ENCODE results near the gene STARD3.

The STARD3 gene

DNA sequence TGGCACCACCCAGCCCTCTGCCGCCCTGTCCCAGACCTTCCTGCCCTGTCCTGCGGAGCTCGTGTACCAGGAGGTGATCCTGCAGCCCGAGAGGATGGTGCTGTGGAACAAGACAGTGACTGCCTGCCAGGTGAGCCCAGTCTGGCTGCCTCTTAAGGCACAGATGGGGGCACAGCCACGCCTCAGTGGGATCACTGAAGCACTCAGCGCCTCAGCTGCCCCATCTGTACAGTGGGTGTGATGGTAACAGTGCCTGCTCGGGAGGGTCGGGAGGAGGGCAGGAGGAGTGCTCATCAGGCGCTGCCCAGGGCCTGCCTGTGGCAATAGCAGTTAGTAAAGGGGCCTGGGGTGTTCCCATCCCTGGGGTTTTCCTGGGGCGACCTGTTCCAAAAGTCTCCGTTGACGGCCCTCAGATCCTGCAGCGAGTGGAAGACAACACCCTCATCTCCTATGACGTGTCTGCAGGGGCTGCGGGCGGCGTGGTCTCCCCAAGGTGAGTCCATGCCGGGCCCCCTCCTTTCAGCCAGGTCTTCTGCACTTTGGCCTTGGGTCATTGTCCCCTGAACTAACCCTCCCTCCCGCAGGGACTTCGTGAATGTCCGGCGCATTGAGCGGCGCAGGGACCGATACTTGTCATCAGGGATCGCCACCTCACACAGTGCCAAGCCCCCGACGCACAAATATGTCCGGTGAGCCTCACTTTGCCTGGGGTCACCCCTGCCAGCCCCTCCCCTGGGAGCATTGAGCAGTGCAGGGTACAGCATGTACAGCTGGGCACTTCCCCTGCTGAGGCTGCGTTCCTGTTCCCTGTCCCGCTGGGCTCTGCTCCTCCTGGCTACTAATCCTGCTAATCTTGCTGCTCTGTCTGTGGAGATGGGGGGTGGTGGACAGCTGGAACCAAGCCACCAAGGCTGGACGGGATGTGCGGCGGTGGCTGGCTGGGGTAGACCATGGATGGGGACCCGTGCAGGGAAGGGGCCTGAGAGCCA lies 23.7 kb downstream of the STARD3 start:
- DNase-seq (ENCODE audit: low spot score): no peak

DNA sequence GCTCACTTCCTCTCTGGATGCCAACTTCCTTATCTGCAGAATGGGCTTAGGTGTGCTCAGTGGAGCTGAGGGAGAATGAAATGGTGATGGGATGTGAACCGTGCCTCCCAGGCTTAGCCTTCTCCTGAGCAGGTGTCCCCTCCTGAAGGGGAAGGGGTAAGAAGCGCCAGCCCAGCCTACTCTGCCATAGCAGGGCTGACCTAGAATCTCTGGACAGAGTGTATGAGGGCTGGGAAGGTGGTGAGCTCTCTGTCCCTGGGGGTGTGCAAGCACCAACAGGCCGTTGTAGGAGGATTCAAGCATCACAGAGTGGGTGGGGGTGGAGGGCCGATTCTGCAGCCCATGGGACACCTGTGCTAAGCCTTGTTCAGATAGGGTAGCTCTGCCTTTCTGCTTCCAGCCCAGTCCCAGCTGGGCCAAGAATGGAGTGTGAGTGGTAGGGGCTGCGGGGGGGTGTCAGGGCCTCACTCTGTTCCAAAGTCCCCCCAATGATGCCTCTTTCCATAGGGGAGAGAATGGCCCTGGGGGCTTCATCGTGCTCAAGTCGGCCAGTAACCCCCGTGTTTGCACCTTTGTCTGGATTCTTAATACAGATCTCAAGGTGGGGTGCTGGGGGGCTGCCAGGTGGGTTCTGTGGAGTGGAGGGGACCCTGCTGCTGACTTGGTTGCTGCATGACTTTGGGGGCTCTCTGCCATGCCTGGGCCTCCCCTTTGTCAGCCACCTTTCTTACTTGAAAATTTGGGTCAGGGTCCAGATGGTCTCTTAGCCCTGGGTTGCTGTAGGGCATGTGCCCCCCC lies 25.0 kb downstream of the STARD3 start:
- DNase-seq (ENCODE audit: low spot score): no peak

DNA sequence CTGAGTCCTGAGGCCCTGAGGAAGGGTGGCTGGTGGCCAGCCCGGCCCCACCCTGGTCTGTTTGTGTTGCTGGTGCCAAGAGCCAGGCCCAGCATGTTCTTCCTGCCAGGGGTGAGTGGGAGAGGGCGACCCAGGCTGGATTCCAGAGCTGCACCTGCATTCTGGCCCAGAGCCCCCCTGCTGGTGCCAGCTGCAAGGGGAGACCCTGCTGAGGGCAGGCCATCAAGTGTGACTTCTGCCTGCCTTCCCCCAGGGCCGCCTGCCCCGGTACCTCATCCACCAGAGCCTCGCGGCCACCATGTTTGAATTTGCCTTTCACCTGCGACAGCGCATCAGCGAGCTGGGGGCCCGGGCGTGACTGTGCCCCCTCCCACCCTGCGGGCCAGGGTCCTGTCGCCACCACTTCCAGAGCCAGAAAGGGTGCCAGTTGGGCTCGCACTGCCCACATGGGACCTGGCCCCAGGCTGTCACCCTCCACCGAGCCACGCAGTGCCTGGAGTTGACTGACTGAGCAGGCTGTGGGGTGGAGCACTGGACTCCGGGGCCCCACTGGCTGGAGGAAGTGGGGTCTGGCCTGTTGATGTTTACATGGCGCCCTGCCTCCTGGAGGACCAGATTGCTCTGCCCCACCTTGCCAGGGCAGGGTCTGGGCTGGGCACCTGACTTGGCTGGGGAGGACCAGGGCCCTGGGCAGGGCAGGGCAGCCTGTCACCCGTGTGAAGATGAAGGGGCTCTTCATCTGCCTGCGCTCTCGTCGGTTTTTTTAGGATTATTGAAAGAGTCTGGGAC lies 25.8 kb downstream of the STARD3 start:
- DNase-seq (ENCODE audit: low spot score): no peak

DNA sequence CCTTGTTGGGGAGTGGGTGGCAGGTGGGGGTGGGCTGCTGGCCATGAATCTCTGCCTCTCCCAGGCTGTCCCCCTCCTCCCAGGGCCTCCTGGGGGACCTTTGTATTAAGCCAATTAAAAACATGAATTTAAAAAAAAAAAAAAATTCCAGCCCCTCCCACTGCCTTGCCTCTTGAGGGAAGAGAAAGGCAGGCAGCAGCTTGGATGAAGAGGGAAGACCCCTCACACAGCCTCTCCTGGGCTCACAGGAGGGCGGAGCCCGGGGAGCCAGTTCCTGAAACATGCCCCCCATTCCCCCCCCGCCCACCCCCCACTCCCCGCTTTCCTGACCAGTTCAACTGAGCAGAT lies 26.4 kb downstream of the STARD3 start:
- DNase-seq (ENCODE audit: low spot score): no peak

DNA sequence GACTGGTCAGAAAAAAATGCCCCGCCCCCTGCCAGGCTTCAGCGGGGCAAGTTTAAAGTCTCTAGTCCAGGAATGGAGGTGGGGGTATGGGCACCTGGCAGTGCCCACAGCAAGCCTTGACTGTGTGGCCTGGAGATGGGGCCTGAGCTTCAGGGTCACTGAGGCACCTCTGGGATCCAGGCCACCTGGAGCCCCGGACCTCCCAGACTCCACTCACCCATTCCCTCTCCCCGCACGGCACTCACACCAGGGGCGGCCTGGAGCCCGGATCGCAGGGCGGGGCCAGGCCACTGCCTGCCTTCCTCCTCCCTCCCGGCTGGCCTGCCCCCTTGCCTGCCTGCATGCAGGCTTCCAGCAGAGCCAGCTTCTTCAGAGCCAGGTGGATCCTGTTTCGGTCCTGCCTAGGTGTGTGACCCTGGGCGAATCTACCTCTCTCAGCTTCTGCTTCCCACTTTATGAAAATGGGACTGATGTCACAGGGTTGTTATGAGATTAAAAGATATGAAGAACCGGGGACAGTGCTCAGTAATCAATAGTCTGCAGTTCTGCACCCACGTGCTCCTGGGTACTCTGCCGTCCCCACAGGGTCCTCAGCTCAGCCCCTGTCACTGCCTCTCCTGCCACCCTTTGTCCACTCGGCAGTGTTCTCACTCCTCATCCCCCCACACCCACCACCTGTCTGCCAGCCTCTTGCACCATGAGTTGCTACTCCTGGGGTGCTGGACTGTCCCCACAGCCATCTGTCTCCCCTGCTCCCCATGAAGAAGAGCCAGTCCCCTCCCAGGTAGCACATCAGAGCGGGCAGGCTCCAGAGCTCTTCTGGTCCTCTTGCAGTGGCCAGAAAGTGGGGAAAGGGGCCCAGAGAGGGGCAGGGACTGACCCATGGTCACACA lies 27.0 kb downstream of the STARD3 start:
- DNase-seq (ENCODE audit: low spot score): no peak

DNA sequence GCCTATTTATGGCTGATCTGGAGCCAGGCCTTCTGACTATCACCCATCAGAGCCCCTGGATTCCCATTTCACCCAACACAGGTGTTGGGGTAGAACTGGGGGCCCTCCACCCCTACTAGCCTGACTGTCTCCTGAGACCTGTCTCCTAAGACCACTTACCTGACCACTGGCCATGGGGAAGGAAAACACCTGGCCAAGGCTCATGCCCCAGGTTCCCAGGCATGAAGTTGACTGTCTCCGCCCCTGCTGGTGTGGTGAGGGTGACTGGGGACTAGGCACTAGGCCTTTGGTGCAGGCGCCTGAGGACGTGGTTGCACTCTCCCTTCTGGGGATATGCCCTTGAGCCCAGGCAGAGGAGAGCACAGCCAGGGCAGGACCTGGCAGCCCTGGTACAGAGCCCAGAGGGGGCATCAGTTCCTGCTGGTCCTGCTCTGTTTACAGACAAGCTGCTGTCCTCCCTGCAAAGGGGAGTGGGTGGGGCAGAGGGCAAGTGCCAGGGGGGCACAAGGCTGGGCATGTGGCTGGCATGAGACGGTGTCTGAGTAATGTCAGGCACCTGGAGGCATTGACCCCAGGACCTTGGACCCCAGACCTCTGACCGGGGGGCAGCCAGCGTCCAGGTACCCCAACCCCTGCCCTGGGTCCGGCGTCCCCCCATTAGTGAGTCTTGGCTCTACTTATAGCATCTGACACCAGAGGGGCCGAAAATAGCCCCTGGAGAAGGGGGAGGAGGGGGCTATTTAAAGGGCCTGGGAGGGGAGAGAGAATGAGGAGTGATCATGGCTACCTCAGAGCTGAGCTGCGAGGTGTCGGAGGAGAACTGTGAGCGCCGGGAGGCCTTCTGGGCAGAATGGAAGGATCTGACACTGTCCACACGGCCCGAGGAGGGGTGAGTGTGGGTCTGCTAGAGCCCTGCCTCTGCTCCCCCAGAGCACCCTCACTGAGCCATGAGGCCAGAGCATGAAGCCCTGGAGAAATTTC lies 27.9 kb downstream of the STARD3 start, which contains the start of gene TCAP:
TCAP (plus strand) TSS at position 769 of the 981 bp plus-strand sequence; CDS start at position 780, 11 bp downstream.
- no peak for DNase-seq (ENCODE audit: low spot score)

DNA sequence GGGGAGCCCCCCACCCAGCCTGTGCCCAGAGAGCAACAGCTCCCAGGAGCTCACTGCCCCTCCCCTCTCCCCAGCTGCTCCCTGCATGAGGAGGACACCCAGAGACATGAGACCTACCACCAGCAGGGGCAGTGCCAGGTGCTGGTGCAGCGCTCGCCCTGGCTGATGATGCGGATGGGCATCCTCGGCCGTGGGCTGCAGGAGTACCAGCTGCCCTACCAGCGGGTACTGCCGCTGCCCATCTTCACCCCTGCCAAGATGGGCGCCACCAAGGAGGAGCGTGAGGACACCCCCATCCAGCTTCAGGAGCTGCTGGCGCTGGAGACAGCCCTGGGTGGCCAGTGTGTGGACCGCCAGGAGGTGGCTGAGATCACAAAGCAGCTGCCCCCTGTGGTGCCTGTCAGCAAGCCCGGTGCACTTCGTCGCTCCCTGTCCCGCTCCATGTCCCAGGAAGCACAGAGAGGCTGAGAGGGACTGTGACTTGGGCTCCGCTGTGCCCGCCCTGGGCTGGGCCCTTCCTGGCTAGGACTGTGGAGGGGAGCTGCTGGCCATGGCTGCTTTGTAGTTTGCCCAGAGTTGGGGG lies 28.8 kb downstream of the STARD3 start:
- DNase-seq (ENCODE audit: low spot score): no peak

DNA sequence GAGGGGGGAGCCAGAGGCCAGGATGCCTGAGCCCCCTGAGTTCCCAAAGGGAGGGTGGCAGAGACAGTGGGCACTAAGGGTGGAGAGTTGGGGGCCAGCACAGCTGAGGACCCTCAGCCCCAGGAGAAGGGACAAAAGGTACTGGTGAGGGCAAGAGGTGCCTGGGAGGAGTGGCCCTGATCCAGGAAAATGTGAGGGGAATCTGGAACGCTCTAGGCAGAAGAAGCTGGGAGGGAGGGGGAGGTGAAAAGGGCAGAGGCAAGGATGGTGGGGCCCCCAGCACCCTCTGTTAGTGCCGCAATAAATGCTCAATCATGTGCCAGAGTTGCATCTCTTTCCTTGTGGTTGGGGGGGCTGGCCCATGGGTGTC lies 29.3 kb downstream of the STARD3 start:
- DNase-seq (ENCODE audit: low spot score): no peak

DNA sequence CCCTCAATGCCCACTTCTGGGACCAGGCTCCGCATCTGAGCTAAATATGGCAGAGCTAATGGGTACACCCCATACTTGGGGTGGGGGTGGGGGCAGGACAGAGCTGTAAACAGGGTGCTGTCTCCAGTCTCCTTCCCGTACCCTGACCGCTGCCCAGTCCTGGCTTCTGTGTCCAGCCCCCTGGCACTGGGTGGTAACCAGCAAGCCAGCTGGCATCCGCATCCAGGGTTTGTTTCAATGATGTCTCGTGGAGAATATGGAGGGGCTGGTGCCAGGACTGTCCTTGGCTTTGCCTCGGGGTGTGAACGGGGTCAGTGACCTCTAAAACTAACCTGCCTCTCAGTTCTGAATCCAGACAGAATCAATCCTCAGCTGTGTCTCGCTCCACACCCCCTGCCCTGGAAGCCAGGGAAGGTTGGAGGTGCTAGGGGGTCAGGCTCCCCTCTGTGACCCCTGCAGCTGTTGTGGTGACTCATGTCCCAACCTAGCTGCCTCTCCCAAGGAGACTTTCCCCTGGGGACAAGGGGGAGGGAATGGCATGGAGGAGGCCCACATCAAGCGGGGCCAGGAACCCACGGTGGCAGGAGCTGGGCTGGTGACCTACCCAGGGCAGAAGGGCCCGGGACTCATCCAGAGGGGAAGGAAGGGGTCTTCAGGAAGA lies 29.8 kb downstream of the STARD3 start:
- DNase-seq (ENCODE audit: low spot score): no peak

DNA sequence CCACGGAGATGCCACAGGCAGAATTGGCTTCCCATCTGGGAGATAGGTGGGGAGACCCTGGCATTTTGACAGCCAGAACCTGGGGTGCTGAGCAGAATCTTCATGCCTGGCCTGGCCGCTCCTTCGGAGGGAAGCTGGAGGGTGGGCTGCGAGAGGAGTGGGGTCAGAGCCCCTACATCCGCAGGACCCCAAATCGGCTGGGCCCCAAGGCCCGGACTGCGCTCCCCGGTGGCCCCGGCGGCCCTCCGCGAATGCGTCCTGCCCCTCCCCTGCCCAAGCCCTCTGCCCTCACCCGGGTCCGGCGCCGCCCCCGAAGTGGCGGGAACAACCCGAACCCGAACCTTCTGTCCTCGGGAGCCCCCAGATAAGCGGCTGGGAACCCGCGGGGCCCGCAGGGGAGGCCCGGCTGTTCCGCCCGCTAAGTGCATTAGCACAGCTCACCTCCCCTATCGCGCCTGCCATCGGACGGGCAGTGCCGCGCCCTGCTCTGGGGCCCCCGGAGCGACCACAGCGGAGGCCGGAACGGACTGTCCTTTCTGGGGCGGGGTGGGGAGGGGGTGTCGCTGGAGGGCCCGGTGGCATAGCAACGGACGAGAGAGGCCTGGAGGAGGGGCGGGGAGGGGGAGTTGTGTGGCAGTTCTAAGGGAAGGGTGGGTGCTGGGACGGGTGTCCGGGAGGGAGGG lies 30.5 kb downstream of the STARD3 start:
- DNase-seq (ENCODE audit: low spot score): no peak

DNA sequence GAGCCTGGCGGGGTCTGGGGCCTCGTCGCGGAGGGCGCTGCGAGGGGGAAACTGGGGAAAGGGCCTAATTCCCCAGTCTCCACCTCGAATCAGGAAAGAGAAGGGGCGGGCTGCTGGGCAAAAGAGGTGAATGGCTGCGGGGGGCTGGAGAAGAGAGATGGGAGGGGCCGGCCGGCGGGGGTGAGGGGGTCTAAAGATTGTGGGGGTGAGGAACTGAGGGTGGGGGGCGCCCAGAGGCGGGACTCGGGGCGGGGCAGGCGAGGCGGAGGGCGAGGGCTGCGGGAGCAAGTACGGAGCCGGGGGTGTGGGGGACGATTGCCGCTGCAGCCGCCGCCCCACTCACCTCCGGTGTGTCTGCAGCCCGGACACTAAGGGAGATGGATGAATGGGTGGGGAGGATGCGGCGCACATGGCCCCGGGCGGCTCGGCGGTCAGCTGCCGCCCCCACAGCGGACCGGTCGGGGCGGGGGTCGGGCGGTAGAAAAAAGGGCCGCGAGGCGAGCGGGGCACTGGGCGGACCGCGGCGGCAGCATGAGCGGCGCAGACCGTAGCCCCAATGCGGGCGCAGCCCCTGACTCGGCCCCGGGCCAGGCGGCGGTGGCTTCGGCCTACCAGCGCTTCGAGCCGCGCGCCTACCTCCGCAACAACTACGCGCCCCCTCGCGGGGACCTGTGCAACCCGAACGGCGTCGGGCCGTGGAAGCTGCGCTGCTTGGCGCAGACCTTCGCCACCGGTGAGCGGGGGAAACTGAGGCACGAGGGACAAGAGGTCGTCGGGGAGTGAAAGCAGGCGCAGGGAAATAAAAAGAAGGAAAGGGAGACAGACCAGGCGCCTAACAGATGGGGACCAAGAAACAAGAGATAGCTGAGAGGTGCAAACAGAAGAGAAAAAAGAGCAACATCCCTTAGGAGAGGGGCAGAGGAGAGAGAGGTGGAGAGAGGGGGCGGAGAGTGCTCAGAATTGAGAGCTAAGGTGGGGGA lies 31.3 kb downstream of the STARD3 start, which contains the start of gene PNMT:
PNMT (plus strand) TSS at position 509 of the 980 bp plus-strand sequence; CDS start at position 532, 23 bp downstream.
- DNase-seq (ENCODE audit: low spot score): peak; percentile 62

DNA sequence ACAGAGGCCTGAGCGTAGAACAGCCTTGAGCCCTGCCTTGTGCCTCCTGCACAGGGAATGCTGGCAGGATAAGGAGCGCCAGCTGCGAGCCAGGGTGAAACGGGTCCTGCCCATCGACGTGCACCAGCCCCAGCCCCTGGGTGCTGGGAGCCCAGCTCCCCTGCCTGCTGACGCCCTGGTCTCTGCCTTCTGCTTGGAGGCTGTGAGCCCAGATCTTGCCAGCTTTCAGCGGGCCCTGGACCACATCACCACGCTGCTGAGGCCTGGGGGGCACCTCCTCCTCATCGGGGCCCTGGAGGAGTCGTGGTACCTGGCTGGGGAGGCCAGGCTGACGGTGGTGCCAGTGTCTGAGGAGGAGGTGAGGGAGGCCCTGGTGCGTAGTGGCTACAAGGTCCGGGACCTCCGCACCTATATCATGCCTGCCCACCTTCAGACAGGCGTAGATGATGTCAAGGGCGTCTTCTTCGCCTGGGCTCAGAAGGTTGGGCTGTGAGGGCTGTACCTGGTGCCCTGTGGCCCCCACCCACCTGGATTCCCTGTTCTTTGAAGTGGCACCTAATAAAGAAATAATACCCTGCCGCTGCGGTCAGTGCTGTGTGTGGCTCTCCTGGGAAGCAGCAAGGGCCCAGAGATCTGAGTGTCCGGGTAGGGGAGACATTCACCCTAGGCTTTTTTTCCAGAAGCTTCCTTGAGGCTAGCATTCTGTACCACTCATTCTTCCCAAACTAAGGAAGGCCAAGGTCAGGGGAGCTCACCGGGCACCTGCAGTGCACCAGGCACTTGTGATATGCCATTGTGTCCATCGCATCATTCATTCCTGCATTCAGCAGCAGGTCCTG lies 33.2 kb downstream of the STARD3 start:
- DNase-seq (ENCODE audit: low spot score): no peak

DNA sequence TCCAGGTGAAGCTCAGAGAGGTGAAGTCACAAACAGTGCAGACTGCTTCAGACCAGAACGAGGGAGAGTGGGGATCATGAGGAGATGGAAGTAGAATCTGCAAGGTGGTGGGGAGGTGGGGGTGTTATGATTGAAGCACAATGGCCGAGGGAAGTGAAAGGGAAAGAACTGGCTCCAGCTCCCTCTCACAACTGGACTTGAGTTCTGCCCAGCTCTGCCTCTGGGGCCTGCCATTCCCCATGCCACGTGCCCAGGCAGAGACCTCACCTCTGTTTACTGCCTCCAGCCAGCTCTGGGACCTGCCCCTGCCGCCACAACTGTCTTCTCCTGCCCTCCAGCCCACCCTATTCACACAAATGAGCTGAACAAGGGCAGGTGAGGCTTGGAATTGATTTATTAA lies 33.8 kb downstream of the STARD3 start:
- no peak for DNase-seq (ENCODE audit: low spot score)

DNA sequence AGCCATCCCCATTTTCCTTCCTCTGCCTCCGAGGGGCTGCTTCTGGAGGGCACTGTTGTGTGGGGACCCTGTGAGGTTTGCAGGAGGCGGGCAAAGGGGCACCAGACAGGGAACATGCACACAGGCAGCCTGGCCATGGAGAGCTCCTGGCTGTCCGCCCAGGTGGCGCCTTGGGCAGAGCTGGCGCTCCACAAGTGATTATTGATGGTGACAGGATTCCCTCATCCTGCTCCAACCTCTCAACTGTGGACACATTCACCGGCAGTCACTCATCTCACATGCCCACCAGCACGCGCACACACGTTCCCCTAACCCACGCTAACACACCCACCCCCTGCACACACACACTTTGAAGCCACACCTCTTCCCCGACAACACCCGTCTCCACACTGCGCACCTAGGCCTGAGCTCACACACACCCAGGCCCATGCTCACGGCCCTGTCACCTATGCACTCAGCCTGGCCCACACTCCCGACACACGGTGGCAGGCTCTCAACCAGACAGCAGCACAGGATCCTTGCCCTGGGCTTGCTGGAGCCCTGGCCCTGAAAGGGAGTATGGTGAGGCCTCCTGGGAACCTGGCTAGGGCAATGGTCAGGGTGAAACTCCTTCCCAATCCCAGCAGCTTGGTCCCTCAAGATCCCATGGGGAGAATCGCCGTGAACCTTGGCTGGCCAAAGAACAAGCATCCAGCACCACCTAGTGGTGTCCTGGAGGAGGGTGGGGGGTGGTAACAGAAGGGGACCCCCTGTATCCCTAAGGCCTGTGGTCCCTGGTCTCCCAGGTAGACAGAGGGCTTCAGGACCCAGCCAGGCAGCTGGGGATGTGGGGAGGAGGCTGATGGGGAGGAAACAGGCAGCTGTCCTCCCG lies 34.9 kb downstream of the STARD3 start:
- no peak for DNase-seq (ENCODE audit: low spot score)
